GM12891 (cell line): Measurements from ENCODE around the gene LPO. TPM values are rescaled to one million over a fixed set of nuclear protein-coding genes. Genes with fewer than 3 reads are reported as not detected.

ENCODE experiments used
- DNase-seq: peaks from one replicate; pipeline ENCODE4 v3.0.0; 2011; ENCODE audit warnings: low spot score; ENCODE audit not compliant: insufficient read length
- FAIRE-seq: peaks from 2 replicates; lab custom pipeline; 2011; peaks lifted over from hg19 to GRCh38; lab: Jason Lieb, UNC
- PAX5 ChIP-seq: IDR thresholded peaks from 2 replicates; pipeline ENCODE4 v1.6.1; 2011; ENCODE audit warnings: low read length, moderate library complexity, mild to moderate bottlenecking; ENCODE audit not compliant: insufficient read depth, severe bottlenecking
- POLR2A ChIP-seq: IDR thresholded peaks from 2 replicates; pipeline ENCODE4 v1.6.1; 2011; ENCODE audit warnings: low read depth, low read length, control low read depth
- POLR2AphosphoS5 ChIP-seq: IDR thresholded peaks from 2 replicates; pipeline ENCODE4 v1.6.1; 2011; ENCODE audit warnings: low read depth, low read length, control low read depth
- POU2F2 ChIP-seq: IDR thresholded peaks from 2 replicates; pipeline ENCODE4 v1.6.1; 2011; ENCODE audit warnings: low read depth, mild to moderate bottlenecking, control low read depth, low read length, moderate library complexity
- SPI1 ChIP-seq: IDR thresholded peaks from 2 replicates; pipeline ENCODE4 v1.6.1; 2011; ENCODE audit warnings: low read depth, low read length, control low read depth
- TAF1 ChIP-seq: IDR thresholded peaks from 2 replicates; pipeline ENCODE4 v1.6.1; 2011; ENCODE audit warnings: low read depth, low read length, control low read depth
- polyA plus RNA-seq: library from polyadenylated mRNA; unstranded; fragments of >200 nt; gene quantifications from one replicate; pipeline ENCODE4 v1.2.1, GENCODE V29; 2012; ENCODE audit warnings: low read depth, missing spikeins, inconsistent platforms; ENCODE audit not compliant: missing spikeins

Gene LPO
- polyA plus RNA-seq, result 0.40 TPM

GRCh38 chr17:58238147-58238634 is at the start of gene LPO:
TSS of gene LPO (plus strand) at chr17:58238584. CDS start at chr17:58242980, 4,396 bp downstream.
- DNase-seq (no peak), FAIRE-seq (no peak)
- TF ChIP-seq POLR2A (no peak), POLR2AphosphoS5 (no peak), PAX5 (no peak), POU2F2 (no peak)

- DNase-seq (no peak), FAIRE-seq (no peak)
- TF ChIP-seq POLR2AphosphoS5, result no peak
- TF ChIP-seq PAX5, result no peak
- TF ChIP-seq POU2F2, result no peak
- TF ChIP-seq TAF1, result no peak
- no peak for TF ChIP-seq POLR2A
- no peak for TF ChIP-seq SPI1
Observed at GRCh38 chr17:58189436-58190146, 48.8 kb upstream of the LPO start.

GRCh38 chr17:58191241-58191896 is 47.0 kb upstream of the LPO start:
- TF ChIP-seq SPI1 (no peak), POLR2AphosphoS5 (no peak), PAX5 (no peak), POU2F2 (no peak), TAF1 (no peak), POLR2A (no peak)
- no peak for DNase-seq
- FAIRE-seq, result no peak

- FAIRE-seq, result no peak
- DNase-seq, result no peak
Observed at GRCh38 chr17:58192612-58193011, 45.8 kb upstream of the LPO start, which contains the start of gene EPX. TSS of gene EPX (plus strand) at chr17:58192726. CDS start at chr17:58192847, 121 bp downstream.

GRCh38 chr17:58193641-58194255 is 44.6 kb upstream of the LPO start:
- FAIRE-seq, result no peak
- TF ChIP-seq POLR2A (no peak), PAX5 (no peak), POU2F2 (no peak), TAF1 (no peak)
- DNase-seq, result no peak

More at GRCh38 chr17:58192612-58193011, 45.8 kb upstream of the LPO start, which contains the start of gene EPX:
- TF ChIP-seq POU2F2 (no peak), POLR2A (no peak), SPI1 (no peak), TAF1 (no peak), PAX5 (no peak)

- DNase-seq (no peak), FAIRE-seq (no peak)
- TF ChIP-seq SPI1, result no peak
- TF ChIP-seq PAX5, result no peak
- TF ChIP-seq POU2F2, result no peak
- TF ChIP-seq POLR2AphosphoS5, result no peak
- TF ChIP-seq TAF1, result no peak
- TF ChIP-seq POLR2A, result no peak
Observed at GRCh38 chr17:58195518-58196123, 42.8 kb upstream of the LPO start.

- TF ChIP-seq TAF1, result no peak
- no peak for TF ChIP-seq POU2F2
- TF ChIP-seq PAX5, result no peak
- TF ChIP-seq SPI1, result no peak
- TF ChIP-seq POLR2A, result no peak
- TF ChIP-seq POLR2AphosphoS5, result no peak
- no peak for DNase-seq
- FAIRE-seq, result no peak
Observed at GRCh38 chr17:58196610-58197009, 41.8 kb upstream of the LPO start.

- FAIRE-seq (peak; percentile 77), DNase-seq (peak; percentile 57)
- TF ChIP-seq TAF1 (no peak), SPI1 (no peak), POLR2A (no peak), POLR2AphosphoS5 (no peak), PAX5 (no peak), POU2F2 (no peak)
Observed at GRCh38 chr17:58200024-58200633, 38.3 kb upstream of the LPO start.

- no peak for FAIRE-seq
- TF ChIP-seq POU2F2 (no peak), POLR2A (no peak)
- DNase-seq, result no peak
Observed at GRCh38 chr17:58202859-58203258, 35.5 kb upstream of the LPO start.
